ENCODE results near the gene PRR15L.
"Not testable (repeated sequence)": the region's sequence is repeated elsewhere in the genome, so short reads cannot be mapped to it uniquely, and the experiment has no call there.

PRR15L gene

GRCh38 chr17:47925678-47925988 lies 32.0 kb downstream of the PRR15L start:
- no peak for TF ChIP-seq CTCF (IDR thresholded peaks at IDR 0.05; ENCODE audit: low read length, missing control alignments)
- no peak for DNase-seq (ENCODE audit: low read depth)
- H3K4me3 ChIP-seq (replicated peaks; ENCODE audit: low read depth, low read length), result no peak overlapping the region

- H3K4me3 ChIP-seq (replicated peaks; ENCODE audit: low read depth, low read length), result no peak overlapping the region
- no peak for DNase-seq (ENCODE audit: low read depth)
- TF ChIP-seq CTCF (IDR thresholded peaks at IDR 0.05; ENCODE audit: low read length, missing control alignments), result no peak
These were observed 32.7 kb downstream of the PRR15L start for GRCh38 chr17:47924785-47925677.

GRCh38 chr17:47919889-47920288 lies 37.8 kb downstream of the PRR15L start:
- not testable (repeated sequence) for H3K4me3 ChIP-seq (replicated peaks; ENCODE audit: low read depth, low read length)

GRCh38 chr17:47918991-47919390 lies 38.7 kb downstream of the PRR15L start:
- H3K4me3 ChIP-seq (replicated peaks; ENCODE audit: low read depth, low read length), result no peak overlapping the region
- no peak for TF ChIP-seq CTCF (IDR thresholded peaks at IDR 0.05; ENCODE audit: low read length, missing control alignments)
- no peak for DNase-seq (ENCODE audit: low read depth)

More at GRCh38 chr17:47919889-47920288, 37.8 kb downstream of the PRR15L start:
- DNase-seq (ENCODE audit: low read depth), result not testable (repeated sequence)

- H3K4me3 ChIP-seq (replicated peaks; ENCODE audit: low read depth, low read length), result no peak overlapping the region
- DNase-seq (ENCODE audit: low read depth), result peak; percentile 46
- no peak for TF ChIP-seq CTCF (IDR thresholded peaks at IDR 0.05; ENCODE audit: low read length, missing control alignments)
These were observed 39.7 kb downstream of the PRR15L start for GRCh38 chr17:47918006-47918405.

GRCh38 chr17:47917581-47917980 lies 40.1 kb downstream of the PRR15L start:
- DNase-seq (ENCODE audit: low read depth), result no peak
- no peak for TF ChIP-seq CTCF (IDR thresholded peaks at IDR 0.05; ENCODE audit: low read length, missing control alignments)
- H3K4me3 ChIP-seq (replicated peaks; ENCODE audit: low read depth, low read length), result no peak overlapping the region

- no peak for DNase-seq (ENCODE audit: low read depth)
- TF ChIP-seq CTCF (IDR thresholded peaks at IDR 0.05; ENCODE audit: low read length, missing control alignments), result no peak
- H3K4me3 ChIP-seq (replicated peaks; ENCODE audit: low read depth, low read length), result no peak overlapping the region
These were observed 41.0 kb downstream of the PRR15L start for GRCh38 chr17:47916489-47917208.

All from fibroblast of pulmonary artery (primary cell).